Measurements from ENCODE around the gene C12orf75.

GRCh38 chr12:105357162-105357691 lies 26.7 kb downstream of the C12orf75 start:
- TF ChIP-seq, protein P1, sequence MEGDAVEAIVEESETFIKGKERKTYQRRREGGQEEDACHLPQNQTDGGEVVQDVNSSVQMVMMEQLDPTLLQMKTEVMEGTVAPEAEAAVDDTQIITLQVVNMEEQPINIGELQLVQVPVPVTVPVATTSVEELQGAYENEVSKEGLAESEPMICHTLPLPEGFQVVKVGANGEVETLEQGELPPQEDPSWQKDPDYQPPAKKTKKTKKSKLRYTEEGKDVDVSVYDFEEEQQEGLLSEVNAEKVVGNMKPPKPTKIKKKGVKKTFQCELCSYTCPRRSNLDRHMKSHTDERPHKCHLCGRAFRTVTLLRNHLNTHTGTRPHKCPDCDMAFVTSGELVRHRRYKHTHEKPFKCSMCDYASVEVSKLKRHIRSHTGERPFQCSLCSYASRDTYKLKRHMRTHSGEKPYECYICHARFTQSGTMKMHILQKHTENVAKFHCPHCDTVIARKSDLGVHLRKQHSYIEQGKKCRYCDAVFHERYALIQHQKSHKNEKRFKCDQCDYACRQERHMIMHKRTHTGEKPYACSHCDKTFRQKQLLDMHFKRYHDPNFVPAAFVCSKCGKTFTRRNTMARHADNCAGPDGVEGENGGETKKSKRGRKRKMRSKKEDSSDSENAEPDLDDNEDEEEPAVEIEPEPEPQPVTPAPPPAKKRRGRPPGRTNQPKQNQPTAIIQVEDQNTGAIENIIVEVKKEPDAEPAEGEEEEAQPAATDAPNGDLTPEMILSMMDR (IDR thresholded peaks at IDR 0.05; ENCODE audit: extremely low read depth in 1 of 2, insufficient read depth in 1 of 2, low read depth in 1 of 2, low read length in 2 of 2): no peak
- TF ChIP-seq EZH2 (IDR thresholded peaks at IDR 0.05; ENCODE audit: borderline replicate concordance, low read depth, low read length, severe bottlenecking) (no peak), MAX (IDR thresholded peaks at IDR 0.05; ENCODE audit: insufficient read depth, insufficient read length) (no peak), POLR2AphosphoS5 (IDR thresholded peaks at IDR 0.05; ENCODE audit: insufficient read depth, low read depth, low read length) (no peak), JUN (IDR thresholded peaks at IDR 0.05; ENCODE audit: borderline replicate concordance, insufficient read depth, insufficient read length, low read depth) (no peak), MYC (IDR thresholded peaks at IDR 0.05; ENCODE audit: low read depth, low read length) (no peak), POLR2A (IDR thresholded peaks at IDR 0.05; ENCODE audit: low read depth, low read length) (no peak), FOS (IDR thresholded peaks at IDR 0.05; ENCODE audit: borderline replicate concordance, insufficient read depth, low read length) (no peak), GATA2 (IDR thresholded peaks at IDR 0.05; ENCODE audit: insufficient read depth, insufficient read length, low read depth, low read length) (no peak)
